ENCODE measurements around the gene SOX21. TPM values are rescaled to one million over a fixed set of nuclear protein-coding genes. Genes with fewer than 3 reads are reported as not detected.

Gene SOX21
- total RNA-seq, 4 donors from 2014 or later: not detected

DNA sequence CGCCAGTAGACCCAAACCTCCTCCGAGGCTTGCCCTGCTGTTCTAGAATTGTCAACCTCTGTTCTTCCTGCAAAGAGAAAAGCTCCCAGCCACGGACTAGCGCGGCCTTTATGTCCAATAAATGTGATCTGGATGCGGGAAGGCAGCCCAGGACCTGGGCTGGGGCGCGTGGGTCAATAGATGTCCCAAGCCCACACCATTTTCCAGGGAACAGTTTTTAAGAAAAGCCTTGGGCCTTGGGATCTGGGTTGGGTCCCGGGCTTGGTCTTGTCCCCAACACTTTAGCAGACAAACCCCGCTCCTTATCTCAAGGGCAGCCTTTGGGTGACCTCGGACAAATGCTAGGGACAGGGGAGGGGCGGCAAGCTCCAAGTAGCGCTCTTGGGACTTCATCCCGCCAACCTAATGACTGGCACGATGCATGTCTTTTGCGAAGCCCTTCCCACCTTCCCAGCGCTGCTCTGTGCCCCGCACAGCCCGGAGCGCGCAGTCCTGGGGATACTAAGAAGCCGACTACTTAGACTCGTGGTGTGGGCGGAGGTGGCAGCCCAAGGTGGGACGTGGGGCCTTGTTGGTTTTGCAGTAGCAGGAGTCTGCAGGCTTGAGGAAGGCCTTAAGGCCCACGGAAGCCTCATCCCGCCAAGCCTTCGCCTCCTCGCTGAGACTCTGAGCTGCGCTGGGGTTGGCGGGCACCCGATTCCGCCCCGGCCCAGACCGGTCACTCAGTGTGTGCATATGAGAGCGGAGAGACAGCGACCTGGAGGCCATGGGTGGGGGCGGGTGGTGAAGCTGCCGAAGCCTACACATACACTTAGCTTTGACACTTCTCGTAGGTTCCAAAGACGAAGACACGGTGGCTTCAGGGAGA lies 10.8 kb downstream of the SOX21 start:
- WGBS, 2 donors (ENCODE audit: low coverage in 1 of 2): 69 to 100% methylated on average over 2 to 42 of the region's 42 CpGs
- Histone ChIP-seq H3K4me1 (no peaks in the 10 kb centered on the region), H3K36me3 (no peaks in the 10 kb centered on the region), H3K27ac (no peak overlapping the region), H3K4me3 (no peak overlapping the region), H3K27me3 (peaks cover 89% of the 10 kb centered on the region), H3K9me3 (no peaks in the 10 kb centered on the region)
- DNase-seq: no peak
- TF ChIP-seq, protein P1, sequence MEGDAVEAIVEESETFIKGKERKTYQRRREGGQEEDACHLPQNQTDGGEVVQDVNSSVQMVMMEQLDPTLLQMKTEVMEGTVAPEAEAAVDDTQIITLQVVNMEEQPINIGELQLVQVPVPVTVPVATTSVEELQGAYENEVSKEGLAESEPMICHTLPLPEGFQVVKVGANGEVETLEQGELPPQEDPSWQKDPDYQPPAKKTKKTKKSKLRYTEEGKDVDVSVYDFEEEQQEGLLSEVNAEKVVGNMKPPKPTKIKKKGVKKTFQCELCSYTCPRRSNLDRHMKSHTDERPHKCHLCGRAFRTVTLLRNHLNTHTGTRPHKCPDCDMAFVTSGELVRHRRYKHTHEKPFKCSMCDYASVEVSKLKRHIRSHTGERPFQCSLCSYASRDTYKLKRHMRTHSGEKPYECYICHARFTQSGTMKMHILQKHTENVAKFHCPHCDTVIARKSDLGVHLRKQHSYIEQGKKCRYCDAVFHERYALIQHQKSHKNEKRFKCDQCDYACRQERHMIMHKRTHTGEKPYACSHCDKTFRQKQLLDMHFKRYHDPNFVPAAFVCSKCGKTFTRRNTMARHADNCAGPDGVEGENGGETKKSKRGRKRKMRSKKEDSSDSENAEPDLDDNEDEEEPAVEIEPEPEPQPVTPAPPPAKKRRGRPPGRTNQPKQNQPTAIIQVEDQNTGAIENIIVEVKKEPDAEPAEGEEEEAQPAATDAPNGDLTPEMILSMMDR (IDR thresholded peaks at IDR 0.05): no peak
- no peak for TF ChIP-seq POLR2A (IDR thresholded peaks at IDR 0.05)
- intact Hi-C loops (cut with DNase I; ENCODE audit: low total_unique reads): no loop called here
- in situ Hi-C loops (cut with MboI; ENCODE audit: low pct_ligation_motif_present in 1 of 4, low pct_unique_long_range_greater_than_20kb in 1 of 4, low sequenced_read_pairs in 3 of 4): no loop called here

- no peaks in the 10 kb centered on the region for H3K36me3 ChIP-seq
- intact Hi-C loops (cut with DNase I; ENCODE audit: low total_unique reads): no loop called here
- H3K4me1 ChIP-seq: no peaks in the 10 kb centered on the region
- in situ Hi-C loops (cut with MboI; ENCODE audit: low pct_ligation_motif_present in 1 of 4, low pct_unique_long_range_greater_than_20kb in 1 of 4, low sequenced_read_pairs in 3 of 4): no loop called here
- H3K9me3 ChIP-seq: no peaks in the 10 kb centered on the region
- 80 to 89% methylated on average over 3 to 5 of the region's 5 CpGs for WGBS, 2 donors (ENCODE audit: low coverage in 1 of 2)
- no peak overlapping the region for H3K27ac ChIP-seq
- H3K27me3 ChIP-seq: peaks cover 89% of the 10 kb centered on the region
- H3K4me3 ChIP-seq: no peak overlapping the region
- no peak for DNase-seq
- TF ChIP-seq EP300 (IDR thresholded peaks at IDR 0.05; ENCODE audit: low read depth) (no peak), POLR2AphosphoS5 (IDR thresholded peaks at IDR 0.05) (no peak), POLR2A (IDR thresholded peaks at IDR 0.05) (no peak)
- TF ChIP-seq, protein P1 (IDR thresholded peaks at IDR 0.05): no peak
Measured at GRCh38 chr13:94700536-94700935, 11.8 kb downstream of the SOX21 start.

DNA sequence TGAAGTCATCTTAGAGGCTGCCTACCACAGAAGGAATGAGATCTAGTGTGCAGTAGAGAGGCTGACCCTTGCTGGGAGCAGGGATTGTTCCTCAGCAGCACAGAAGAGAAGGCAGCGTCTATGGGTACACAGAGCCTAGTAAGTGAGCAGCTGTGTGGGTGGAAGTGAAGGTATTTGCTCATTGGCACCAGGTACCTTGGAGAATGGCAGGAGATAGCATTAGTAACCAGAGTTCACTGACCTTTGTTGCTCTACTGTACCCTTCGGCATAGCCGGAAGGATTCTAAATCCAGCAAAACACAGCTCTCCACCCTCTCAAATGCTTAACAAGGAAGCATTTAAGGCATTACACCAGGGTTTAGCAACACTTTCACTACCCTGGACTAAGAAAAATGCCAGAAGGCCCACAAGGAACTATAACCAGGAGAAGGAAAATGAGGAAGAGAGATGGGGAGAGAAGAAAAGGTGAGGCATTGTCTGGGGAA lies 12.3 kb downstream of the SOX21 start:
- no peaks in the 10 kb centered on the region for H3K9me3 ChIP-seq
- no peaks in the 10 kb centered on the region for H3K36me3 ChIP-seq
- peaks cover 87% of the 10 kb centered on the region for H3K27me3 ChIP-seq
- intact Hi-C loops (cut with DNase I; ENCODE audit: low total_unique reads) (no loop called here), in situ Hi-C loops (cut with MboI; ENCODE audit: low pct_ligation_motif_present in 1 of 4, low pct_unique_long_range_greater_than_20kb in 1 of 4, low sequenced_read_pairs in 3 of 4) (no loop called here)
- H3K4me1 ChIP-seq: no peaks in the 10 kb centered on the region
- DNase-seq: no peak
- TF ChIP-seq POLR2AphosphoS5 (IDR thresholded peaks at IDR 0.05): no peak
- TF ChIP-seq POLR2A (IDR thresholded peaks at IDR 0.05): no peak
- TF ChIP-seq, protein P1 (IDR thresholded peaks at IDR 0.05): no peak
- TF ChIP-seq EP300 (IDR thresholded peaks at IDR 0.05; ENCODE audit: low read depth): no peak
- no peak overlapping the region for H3K4me3 ChIP-seq
- 80 to 89% methylated on average over 3 of the region's 3 CpGs for WGBS, 2 donors (ENCODE audit: low coverage in 1 of 2)
- no peak overlapping the region for H3K27ac ChIP-seq

GRCh38 chr13:94696171-94696570 lies 16.2 kb downstream of the SOX21 start:
- Histone ChIP-seq H3K27ac (no peak overlapping the region), H3K36me3 (no peaks in the 10 kb centered on the region), H3K4me3 (no peak overlapping the region), H3K27me3 (peaks cover 60% of the 10 kb centered on the region), H3K4me1 (no peaks in the 10 kb centered on the region), H3K9me3 (no peaks in the 10 kb centered on the region)
- intact Hi-C loops (cut with DNase I; ENCODE audit: low total_unique reads) (no loop called here), in situ Hi-C loops (cut with MboI; ENCODE audit: low pct_ligation_motif_present in 1 of 4, low pct_unique_long_range_greater_than_20kb in 1 of 4, low sequenced_read_pairs in 3 of 4) (loop anchor here in 2 of 4 donors (25.0 kb wide), 3 partner anchors 441 to 716 kb away; no protein-coding TSS in a partner anchor)
- no peak for DNase-seq
- WGBS, 2 donors (ENCODE audit: low coverage in 1 of 2): 77% methylated on average over 1 of the region's 1 CpG; no CpG with 5 or more reads in 1 of the 2 donors
- TF ChIP-seq EP300 (IDR thresholded peaks at IDR 0.05; ENCODE audit: low read depth) (no peak), POLR2A (IDR thresholded peaks at IDR 0.05) (no peak), POLR2AphosphoS5 (IDR thresholded peaks at IDR 0.05) (no peak)
- TF ChIP-seq, protein P1 (IDR thresholded peaks at IDR 0.05): no peak
